DOHH2 (cell line): ENCODE data around the gene KMT5C.

Experiments
- H3F3A ChIP-seq: fragments of 200-600 bp; sonication (generic), shearing (Covaris generic); 2 replicates; pipeline ENCODE4 v1.6.0; 2016; ENCODE audit warnings: antibody characterized with exemption, mild to moderate bottlenecking; ENCODE audit not compliant: control insufficient read depth, insufficient read depth
- H3K27ac ChIP-seq: fragments of 200-600 bp; sonication (generic); 2 replicates; pipeline ENCODE4 v1.5.1; 2014; ENCODE audit warnings: low read depth, mild to moderate bottlenecking, low read length, moderate library complexity
- H3K27me3 ChIP-seq: fragments of 200-600 bp; sonication (generic); 2 replicates; pipeline ENCODE4 v1.6.1; 2014; ENCODE audit warnings: mild to moderate bottlenecking, low read length, mixed read lengths; ENCODE audit not compliant: control insufficient read depth
- H3K36me3 ChIP-seq: fragments of 200-600 bp; sonication (generic); 2 replicates; pipeline ENCODE4 v1.6.1; 2014; ENCODE audit warnings: mild to moderate bottlenecking, low read length, moderate library complexity, mixed read lengths; ENCODE audit not compliant: control insufficient read depth
- H3K4me1 ChIP-seq: fragments of 200-600 bp; sonication (generic); 2 replicates; pipeline ENCODE4 v1.6.1; 2014; ENCODE audit warnings: mild to moderate bottlenecking, low read length, mixed read lengths; ENCODE audit not compliant: control insufficient read depth
- H3K4me2 ChIP-seq: fragments of 200-600 bp; sonication (generic); 2 replicates; pipeline ENCODE4 v1.6.0; 2014; ENCODE audit warnings: mild to moderate bottlenecking, low read length, moderate library complexity
- H3K4me3 ChIP-seq: fragments of 200-600 bp; sonication (generic); 2 replicates; pipeline ENCODE4 v1.5.1; 2014; ENCODE audit warnings: mild to moderate bottlenecking, low read length, mixed read lengths
- H3K79me2 ChIP-seq: fragments of 200-600 bp; sonication (generic); 2 replicates; pipeline ENCODE4 v1.6.1; 2014; ENCODE audit warnings: mild to moderate bottlenecking, low read length, mixed read lengths; ENCODE audit not compliant: control insufficient read depth
- H3K9me2 ChIP-seq: fragments of 200-600 bp; sonication (generic); replicated peaks from 2 replicates; pipeline ENCODE4 v1.6.1; 2014; ENCODE audit warnings: mild to moderate bottlenecking, low read length, mixed read lengths; ENCODE audit not compliant: control insufficient read depth
- H3K9me3 ChIP-seq: fragments of 200-600 bp; sonication (generic); 2 replicates; pipeline ENCODE4 v1.6.1; 2014; ENCODE audit warnings: antibody characterized with exemption, low read length, mixed read lengths; ENCODE audit not compliant: control insufficient read depth, insufficient read depth
- H4K20me1 ChIP-seq: fragments of 200-600 bp; sonication (generic); 2 replicates; pipeline ENCODE4 v1.6.0; 2014; ENCODE audit warnings: low read depth, mild to moderate bottlenecking, antibody characterized with exemption, low read length, moderate library complexity; ENCODE audit not compliant: control insufficient read depth, insufficient read depth
- CTCF ChIP-seq: fragments of 200-600 bp; sonication (generic); IDR thresholded peaks from one replicate; pipeline ENCODE4 v1.5.1; 2014; ENCODE audit warnings: antibody characterized with exemption, mild to moderate bottlenecking, low read depth, low read length; ENCODE audit not compliant: poor library complexity, severe bottlenecking
- EZH2phosphoT487 ChIP-seq: fragments of 200-600 bp; sonication (generic); IDR thresholded peaks from 2 replicates; pipeline ENCODE4 v1.6.1; 2017; ENCODE audit warnings: borderline replicate concordance, mild to moderate bottlenecking, antibody characterized with exemption, low read length, moderate library complexity, mixed read lengths

The KMT5C gene

DNA sequence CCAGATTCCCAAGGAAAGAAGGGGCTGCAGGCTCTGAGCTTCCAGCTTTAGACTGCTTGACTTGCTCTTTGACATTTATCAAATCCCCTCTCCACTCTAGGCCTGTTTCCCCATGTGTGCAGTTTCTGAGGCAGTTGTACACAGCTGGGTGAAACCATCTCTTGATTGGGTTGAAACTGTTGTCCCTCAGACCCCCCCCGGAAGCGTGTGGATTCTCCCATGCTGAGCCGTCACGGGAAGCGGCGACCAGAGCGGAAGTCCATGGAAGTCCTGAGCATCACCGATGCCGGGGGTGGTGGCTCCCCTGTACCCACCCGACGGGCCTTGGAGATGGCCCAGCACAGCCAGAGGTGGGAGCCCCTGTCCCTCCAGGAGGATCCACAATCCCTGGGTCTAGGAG lies 36.2 kb upstream of the KMT5C start:
- Histone ChIP-seq H3K9me3 (no peaks in the 10 kb centered on the region), H3K4me3 (no peak overlapping the region), H3K36me3 (no peaks in the 10 kb centered on the region), H3K79me2 (no peaks in the 10 kb centered on the region), H4K20me1 (no peaks in the 10 kb centered on the region), H3K4me2 (no peak overlapping the region), H3K4me1 (peaks cover 37% of the 10 kb centered on the region), H3K27me3 (peaks cover 16% of the 10 kb centered on the region), H3K9me2 (no peaks in the 10 kb centered on the region), H3K27ac (no peak overlapping the region), H3F3A (no peaks in the 10 kb centered on the region)
- TF ChIP-seq EZH2phosphoT487 (no peak), CTCF (no peak)

DNA sequence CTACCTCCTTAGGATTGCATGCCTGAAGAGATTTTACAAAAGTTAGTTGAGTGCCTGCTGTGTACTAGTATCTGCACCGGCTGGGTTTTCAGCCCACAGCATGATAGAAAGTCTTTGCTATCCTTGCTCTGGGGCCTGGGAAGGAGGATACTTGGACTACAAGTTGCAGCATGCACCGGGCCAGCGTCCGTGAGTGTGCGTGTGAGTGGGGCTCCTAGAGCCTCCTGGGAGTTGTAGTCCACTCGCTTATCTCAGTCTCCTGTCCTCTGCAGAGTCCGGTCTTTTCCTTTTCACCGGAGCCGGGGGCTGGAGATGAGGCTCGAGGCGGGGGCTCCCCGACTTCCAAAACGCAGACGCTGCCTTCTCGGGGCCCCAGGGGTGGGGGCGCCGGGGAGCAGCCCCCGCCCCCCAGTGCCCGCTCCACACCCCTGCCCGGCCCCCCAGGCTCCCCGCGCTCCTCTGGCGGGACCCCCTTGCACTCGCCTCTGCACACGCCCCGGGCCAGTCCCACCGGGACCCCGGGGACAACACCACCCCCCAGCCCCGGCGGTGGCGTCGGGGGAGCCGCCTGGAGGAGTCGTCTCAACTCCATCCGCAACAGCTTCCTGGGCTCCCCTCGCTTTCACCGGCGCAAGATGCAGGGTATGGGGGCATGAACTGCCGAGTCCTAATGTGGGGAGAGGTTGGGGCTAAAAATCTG lies 35.2 kb upstream of the KMT5C start:
- no peaks in the 10 kb centered on the region for H3K9me3 ChIP-seq
- H3K27me3 ChIP-seq = peaks cover 10% of the 10 kb centered on the region
- H3K79me2 ChIP-seq = no peaks in the 10 kb centered on the region
- no peak overlapping the region for H3K27ac ChIP-seq
- H3K36me3 ChIP-seq = no peaks in the 10 kb centered on the region
- no peak overlapping the region for H3K4me3 ChIP-seq
- no peaks in the 10 kb centered on the region for H4K20me1 ChIP-seq
- H3F3A ChIP-seq = no peaks in the 10 kb centered on the region
- no peak for TF ChIP-seq CTCF
- TF ChIP-seq EZH2phosphoT487 = no peak
- peaks cover 36% of the 10 kb centered on the region for H3K4me1 ChIP-seq
- no peaks in the 10 kb centered on the region for H3K9me2 ChIP-seq
- H3K4me2 ChIP-seq = no peak overlapping the region

DNA sequence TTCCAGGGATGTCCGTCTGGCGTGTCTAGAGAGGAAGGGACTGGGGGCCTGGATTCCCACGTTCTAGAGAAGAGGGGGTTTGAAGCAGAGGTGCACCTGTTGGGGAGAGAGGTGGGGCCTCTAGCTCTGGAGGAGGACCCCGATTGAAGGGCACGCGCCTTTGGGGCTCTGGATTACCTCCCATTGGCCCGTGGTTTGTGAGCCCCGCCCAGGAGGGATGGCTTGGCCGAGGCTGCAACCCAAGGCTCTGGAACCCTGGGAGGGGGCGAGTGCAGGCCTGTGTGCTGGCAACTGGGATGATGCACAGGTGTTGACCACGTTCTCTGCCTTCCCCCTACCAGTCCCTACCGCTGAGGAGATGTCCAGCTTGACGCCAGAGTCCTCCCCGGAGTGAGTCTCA lies 34.7 kb upstream of the KMT5C start:
- H3K27ac ChIP-seq = no peak overlapping the region
- no peaks in the 10 kb centered on the region for H3K9me3 ChIP-seq
- H3K36me3 ChIP-seq = no peaks in the 10 kb centered on the region
- no peak overlapping the region for H3K4me3 ChIP-seq
- no peaks in the 10 kb centered on the region for H3K79me2 ChIP-seq
- no peak overlapping the region for H3K4me2 ChIP-seq
- peaks cover 7% of the 10 kb centered on the region for H3K27me3 ChIP-seq
- H3K9me2 ChIP-seq = no peaks in the 10 kb centered on the region
- H3K4me1 ChIP-seq = peaks cover 41% of the 10 kb centered on the region
- no peaks in the 10 kb centered on the region for H3F3A ChIP-seq
- no peaks in the 10 kb centered on the region for H4K20me1 ChIP-seq
- no peak for TF ChIP-seq CTCF
- no peak for TF ChIP-seq EZH2phosphoT487
